ENCODE measurements around the gene TCEANC.
"Not testable (repeated sequence)": the region's sequence is repeated elsewhere in the genome, so short reads cannot be mapped to it uniquely, and the experiment has no call there.

Gene TCEANC

DNA sequence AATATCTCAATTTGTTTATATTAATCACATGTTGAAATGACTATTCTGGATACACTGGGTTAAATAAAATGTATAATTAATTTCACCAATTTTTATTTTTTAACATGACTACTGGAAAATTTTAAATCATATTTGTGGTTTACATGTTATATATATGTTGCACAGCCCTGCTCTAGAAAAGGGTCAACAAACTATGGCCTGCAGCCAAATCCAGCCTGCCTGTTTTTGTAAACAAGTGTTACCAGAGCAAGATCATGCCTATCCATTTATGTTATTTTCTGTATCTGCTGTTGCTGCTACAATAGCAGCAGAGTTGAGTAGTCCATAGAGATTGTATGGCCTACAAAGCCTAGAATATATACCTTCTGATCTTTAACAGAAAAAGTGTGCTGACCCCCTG is 1.2 kb downstream of the TCEANC start:
- DNase-seq (ENCODE audit: extremely low read depth in 1 of 2, low read depth in 1 of 2), result no peak

GRCh38 chrX:13655674-13656073 is 2.7 kb downstream of the TCEANC start:
- DNase-seq (ENCODE audit: extremely low read depth in 1 of 2, low read depth in 1 of 2), result no peak

- no peak for DNase-seq (ENCODE audit: extremely low read depth in 1 of 2, low read depth in 1 of 2)
Observed at GRCh38 chrX:13658602-13659001, 5.7 kb downstream of the TCEANC start.

- no peak for DNase-seq (ENCODE audit: extremely low read depth in 1 of 2, low read depth in 1 of 2)
Observed at GRCh38 chrX:13659063-13659462, 6.1 kb downstream of the TCEANC start.

DNA sequence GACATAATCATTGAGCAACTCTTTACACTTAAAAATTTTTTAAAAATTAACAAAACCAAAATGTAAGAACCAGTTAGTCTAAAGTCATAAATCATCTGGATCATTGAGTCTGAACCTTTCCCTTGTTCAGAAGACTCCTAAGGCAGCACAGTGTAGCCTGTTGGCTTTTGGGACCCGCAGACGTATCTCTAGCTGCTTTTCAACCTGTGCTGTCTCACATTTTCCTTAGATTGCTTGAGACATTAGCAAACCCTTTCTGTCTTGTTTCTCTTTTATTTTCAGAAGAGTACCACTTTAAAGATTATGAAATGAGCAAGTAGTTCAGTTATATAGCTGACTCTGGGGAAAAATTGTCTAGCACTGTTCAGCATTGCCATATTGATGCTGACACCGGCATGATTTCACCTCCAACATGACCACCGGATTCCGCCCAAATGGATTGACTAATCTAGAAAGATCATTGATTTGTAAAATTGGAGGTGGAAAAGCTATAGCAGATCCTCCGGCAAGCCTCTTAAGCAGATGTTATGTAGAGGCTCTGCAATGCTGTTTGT is 8.9 kb downstream of the TCEANC start:
- no peak for DNase-seq (ENCODE audit: extremely low read depth in 1 of 2, low read depth in 1 of 2)

- DNase-seq (ENCODE audit: extremely low read depth in 1 of 2, low read depth in 1 of 2), result no peak
Observed at GRCh38 chrX:13662355-13662791, 9.4 kb downstream of the TCEANC start.

DNA sequence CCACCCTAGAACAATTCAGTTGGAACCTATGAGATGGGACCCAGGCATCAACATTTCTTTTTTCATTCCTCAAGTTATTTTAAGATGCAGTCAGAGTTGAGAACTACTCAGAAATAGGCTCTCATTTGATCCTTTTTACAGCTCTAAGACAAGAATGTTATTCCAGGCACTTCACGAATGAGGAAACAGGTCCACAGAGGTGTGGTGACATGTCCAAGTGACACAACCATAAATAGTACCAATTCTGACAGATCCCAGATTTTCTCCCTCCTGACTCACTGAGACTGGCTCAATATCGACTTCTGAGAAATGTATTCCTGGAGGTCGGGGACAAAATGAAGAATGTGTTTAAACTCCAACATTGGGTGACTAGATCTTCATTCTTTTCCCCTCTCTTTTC is 11.1 kb downstream of the TCEANC start:
- DNase-seq (ENCODE audit: extremely low read depth in 1 of 2, low read depth in 1 of 2), result no peak

DNA sequence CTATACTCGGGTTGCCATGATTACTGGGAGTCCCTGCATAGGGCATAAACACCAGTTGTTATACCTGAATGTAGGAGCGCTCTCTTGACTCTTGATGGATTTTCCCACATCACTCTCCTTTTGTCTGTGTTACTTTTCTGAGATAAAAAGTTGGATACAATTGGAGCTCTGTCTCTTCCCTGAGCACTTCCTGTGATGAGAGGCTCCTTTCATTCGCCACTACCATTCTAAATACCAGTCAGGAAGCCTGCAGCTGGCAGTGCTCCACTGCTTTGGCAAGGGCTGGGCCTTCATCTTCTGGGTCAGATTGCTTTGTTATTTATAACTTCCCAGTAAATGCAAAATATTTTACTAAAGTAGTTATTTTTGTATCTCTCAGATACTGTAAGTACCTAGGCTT is 13.9 kb downstream of the TCEANC start:
- DNase-seq (ENCODE audit: extremely low read depth in 1 of 2, low read depth in 1 of 2), result no peak

DNA sequence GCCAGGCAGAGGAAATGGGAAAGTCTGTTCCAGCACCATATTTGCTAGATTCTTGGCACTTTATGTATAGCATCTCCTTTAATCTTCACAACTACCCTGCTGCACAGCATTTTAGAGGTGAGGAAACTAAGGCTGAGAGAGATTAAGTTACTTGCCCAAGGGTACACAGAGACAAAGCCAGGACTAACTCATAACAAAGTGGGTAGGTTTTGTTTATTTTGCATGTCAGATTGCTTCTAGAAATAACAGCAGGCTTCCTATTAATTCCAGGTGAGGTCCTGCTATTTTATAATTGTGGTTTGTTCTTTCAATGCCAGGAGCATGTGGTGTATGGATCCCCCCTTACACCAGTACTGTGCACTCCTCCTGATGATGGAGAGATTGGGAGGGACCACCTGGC is 15.0 kb downstream of the TCEANC start:
- DNase-seq (ENCODE audit: extremely low read depth in 1 of 2, low read depth in 1 of 2), result no peak

DNA sequence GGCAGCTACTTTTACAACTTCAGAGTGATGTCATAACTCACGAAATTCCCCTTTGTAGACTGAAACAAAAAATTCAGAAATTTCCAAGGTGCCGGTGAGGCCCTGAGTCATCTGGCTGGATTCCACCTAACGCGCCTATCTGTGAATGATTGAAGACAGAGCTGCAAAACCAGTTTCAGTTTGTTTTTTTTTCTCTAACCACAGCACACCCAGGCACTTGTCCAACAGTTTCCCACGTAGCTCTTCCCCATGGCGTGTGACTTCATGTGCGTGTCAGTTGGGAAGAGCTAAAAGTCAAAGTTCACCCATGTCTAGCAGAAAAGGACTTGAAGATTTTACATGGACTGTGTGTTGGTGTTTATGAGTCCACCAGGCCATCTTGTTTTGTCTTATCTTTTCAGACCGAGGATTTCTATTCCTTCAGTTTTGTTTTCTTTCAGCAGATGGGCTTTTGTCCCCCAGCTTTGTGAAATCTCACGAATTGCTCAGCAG is 16.4 kb downstream of the TCEANC start:
- no peak for DNase-seq (ENCODE audit: extremely low read depth in 1 of 2, low read depth in 1 of 2)

DNA sequence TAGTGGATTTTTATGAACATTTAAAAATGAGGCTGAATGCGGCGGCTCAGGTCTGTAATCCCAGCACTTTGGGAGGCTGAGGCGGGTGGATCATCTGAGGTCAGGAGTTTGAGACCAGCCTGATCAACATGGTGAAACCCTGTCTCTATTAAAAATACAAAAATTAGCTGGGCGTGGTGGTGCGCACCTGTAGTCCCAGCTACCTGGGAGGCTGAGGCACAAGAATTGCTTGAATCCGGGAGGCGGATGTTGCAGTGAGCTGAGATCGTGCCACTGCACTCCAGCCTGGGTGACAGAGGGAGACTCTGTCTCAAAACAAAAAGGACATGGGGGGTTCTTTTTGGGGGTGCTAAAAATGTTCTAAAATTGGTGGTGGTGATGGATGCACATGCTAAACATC is 16.8 kb downstream of the TCEANC start:
- not testable (repeated sequence) for DNase-seq (ENCODE audit: extremely low read depth in 1 of 2, low read depth in 1 of 2)

DNA sequence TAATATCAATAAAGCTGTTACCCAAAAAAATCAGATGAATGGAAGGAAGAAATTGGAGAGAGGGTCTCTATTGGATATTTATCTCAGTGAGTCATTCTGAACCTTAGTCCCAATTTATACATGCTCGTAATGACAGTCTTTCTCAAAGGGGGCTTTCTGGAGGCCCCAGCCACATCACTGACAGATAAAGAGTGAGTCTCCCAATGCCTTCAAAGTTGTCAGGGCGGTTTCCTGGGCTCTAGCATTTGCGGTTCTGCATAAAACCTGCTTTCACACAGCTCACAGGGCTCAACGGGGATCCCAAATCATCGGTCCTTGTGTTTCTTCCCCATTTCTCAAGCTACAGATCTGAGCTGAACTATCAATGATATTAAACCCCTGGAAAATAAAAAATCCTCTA is 17.3 kb downstream of the TCEANC start:
- DNase-seq (ENCODE audit: extremely low read depth in 1 of 2, low read depth in 1 of 2), result no peak

DNA sequence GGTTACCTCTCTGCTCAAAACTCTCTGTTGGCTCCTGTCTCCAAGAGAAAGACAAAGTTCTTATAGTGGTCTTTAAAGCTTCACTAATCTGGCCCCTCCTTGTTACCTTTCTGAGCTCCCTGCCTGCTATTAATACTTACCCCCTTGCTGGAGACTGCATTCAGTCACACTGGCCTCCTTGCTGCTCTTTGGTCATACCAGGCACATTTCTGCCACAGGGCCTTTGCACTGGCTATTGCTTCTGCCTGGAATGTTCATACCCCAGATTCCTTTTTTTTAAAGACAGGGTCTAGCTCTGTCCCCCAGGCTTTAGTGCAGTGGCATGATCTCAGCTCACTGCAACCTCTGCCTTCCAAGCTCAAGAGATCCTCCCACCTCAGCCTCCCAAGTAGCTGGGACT is 20.1 kb downstream of the TCEANC start:
- DNase-seq (ENCODE audit: extremely low read depth in 1 of 2, low read depth in 1 of 2), result no peak

DNA sequence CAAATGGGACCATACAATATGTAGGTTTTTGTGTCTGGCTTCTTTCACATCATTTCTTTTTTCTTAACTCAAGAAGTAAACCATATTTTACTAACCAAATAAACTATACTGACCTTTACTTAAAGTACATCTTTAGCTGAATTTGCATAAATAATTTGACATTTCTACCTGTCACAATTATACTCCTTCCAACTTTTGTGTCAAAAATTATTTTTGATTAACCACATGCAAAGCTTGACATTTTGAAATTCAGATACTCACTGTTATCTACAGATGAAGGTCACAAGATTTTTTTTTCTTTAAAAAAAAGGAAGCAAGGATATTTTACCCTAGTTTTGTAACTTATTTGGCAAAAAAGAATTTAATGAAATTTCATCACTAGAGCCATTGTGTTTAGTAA is 23.9 kb downstream of the TCEANC start:
- DNase-seq (ENCODE audit: extremely low read depth in 1 of 2, low read depth in 1 of 2), result no peak

GRCh38 chrX:13679700-13680099 is 26.8 kb downstream of the TCEANC start:
- DNase-seq (ENCODE audit: extremely low read depth in 1 of 2, low read depth in 1 of 2), result not testable (repeated sequence)

GRCh38 chrX:13681595-13681994 is 28.7 kb downstream of the TCEANC start:
- no peak for DNase-seq (ENCODE audit: extremely low read depth in 1 of 2, low read depth in 1 of 2)

GRCh38 chrX:13684361-13684760 is 31.4 kb downstream of the TCEANC start:
- no peak for DNase-seq (ENCODE audit: extremely low read depth in 1 of 2, low read depth in 1 of 2)

- DNase-seq (ENCODE audit: extremely low read depth in 1 of 2, low read depth in 1 of 2), result no peak
Observed at GRCh38 chrX:13685126-13685763, 32.3 kb downstream of the TCEANC start.

DNA sequence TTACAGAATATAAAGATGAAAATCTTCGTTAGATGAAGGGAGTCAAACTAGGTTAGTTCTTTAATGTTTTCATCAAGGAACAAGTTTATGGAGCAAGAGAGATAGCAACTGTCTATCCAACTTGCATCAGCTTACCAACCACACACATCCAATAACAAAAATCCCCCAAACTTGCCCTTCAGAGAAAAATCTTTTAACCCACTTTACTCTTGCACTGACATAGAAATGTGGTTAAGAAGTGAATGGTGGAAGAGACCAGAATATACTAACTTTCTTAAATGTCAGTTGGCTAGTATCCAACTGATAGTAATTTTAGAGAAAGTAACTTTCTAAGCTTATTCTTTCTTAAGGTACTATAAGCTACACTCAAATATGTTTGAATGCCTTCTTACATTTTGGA is 34.3 kb downstream of the TCEANC start:
- DNase-seq (ENCODE audit: extremely low read depth in 1 of 2, low read depth in 1 of 2), result no peak

DNA sequence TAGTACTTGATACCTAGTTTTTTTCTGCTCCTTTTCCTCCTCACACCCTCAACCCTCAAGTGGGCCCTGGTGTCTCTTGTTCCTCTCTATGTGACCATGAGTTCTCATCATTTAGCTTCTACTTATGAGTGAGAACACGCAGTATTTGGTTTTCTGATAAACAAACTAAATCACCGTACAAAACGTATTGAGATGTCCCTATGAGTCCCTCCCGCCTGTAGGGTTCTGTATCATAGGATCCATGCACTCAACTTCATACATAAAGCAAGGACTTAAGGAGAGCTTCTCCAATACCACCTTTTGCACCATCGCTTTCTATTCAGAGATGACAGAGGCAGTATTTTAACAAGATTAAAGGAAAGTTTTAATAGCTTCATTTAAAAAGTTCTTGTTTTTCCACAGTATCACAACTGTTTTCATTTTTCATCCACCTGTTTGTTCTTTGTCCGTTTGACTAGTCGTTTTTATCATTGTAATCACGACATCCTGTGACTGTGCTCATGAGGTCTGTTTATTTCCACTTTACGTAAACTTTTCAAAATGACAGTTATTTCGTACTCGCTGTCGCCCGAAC is 35.5 kb downstream of the TCEANC start:
- no peak for DNase-seq (ENCODE audit: extremely low read depth in 1 of 2, low read depth in 1 of 2)

DNA sequence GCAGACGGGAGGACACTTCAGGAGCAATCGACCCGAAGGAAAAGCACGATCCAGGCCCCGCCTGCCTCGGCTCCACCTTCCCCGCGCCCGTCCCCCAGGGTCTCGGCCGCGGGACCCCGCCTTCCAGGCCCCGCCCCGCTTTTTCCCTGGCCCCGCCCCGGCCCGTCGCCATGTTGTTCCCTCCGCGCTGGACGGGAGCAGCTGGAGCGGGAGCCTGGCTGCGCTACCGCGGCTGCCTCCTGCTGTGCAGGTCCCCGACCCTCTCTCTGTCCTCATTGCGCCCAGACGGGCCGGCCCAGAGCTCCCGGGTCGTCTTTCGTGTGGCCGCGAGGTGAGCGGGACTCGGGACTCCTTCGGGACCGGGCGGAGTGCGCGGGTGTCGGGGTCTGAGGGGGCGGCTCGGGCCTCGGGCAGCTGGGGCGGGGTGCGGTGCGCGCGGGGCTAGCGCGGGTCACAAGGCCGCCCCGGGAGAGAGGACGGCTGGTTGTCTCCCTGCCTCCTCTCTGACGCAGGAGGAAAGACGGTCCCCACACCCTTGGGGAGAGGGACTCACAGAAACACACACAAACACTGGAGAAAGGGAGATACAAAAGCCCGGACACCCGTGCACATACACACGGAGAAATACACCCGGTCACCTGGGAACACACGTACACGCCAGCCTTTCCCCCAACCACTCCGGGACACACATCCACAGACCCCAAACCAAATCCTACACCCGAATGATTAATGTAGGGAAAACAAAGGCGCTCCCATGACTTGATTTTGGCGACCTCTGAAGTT is 36.2 kb downstream of the TCEANC start, which contains the start of gene RAB9A:
RAB9A (plus strand) TSS at position 171 of the 783 bp plus-strand sequence. CDS start 19,619 bp downstream, outside the sequence.
- DNase-seq (ENCODE audit: extremely low read depth in 1 of 2, low read depth in 1 of 2), result peak; percentile 50 to 66

Data from activated CD8-positive, alpha-beta memory T cell treated with anti-CD3 and anti-CD28 coated beads for 1 hour (primary cell).